ENCODE results near the gene GALNT11.

The GALNT11 gene

GRCh38 chr7:152137476-152138025 is 112.1 kb downstream of the GALNT11 start:
- TF ChIP-seq, protein P1, sequence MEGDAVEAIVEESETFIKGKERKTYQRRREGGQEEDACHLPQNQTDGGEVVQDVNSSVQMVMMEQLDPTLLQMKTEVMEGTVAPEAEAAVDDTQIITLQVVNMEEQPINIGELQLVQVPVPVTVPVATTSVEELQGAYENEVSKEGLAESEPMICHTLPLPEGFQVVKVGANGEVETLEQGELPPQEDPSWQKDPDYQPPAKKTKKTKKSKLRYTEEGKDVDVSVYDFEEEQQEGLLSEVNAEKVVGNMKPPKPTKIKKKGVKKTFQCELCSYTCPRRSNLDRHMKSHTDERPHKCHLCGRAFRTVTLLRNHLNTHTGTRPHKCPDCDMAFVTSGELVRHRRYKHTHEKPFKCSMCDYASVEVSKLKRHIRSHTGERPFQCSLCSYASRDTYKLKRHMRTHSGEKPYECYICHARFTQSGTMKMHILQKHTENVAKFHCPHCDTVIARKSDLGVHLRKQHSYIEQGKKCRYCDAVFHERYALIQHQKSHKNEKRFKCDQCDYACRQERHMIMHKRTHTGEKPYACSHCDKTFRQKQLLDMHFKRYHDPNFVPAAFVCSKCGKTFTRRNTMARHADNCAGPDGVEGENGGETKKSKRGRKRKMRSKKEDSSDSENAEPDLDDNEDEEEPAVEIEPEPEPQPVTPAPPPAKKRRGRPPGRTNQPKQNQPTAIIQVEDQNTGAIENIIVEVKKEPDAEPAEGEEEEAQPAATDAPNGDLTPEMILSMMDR (IDR thresholded peaks at IDR 0.05): no peak

GRCh38 chr7:152140067-152140466 is 114.6 kb downstream of the GALNT11 start:
- TF ChIP-seq, protein P1 (IDR thresholded peaks at IDR 0.05): no peak

- TF ChIP-seq, protein P1 (IDR thresholded peaks at IDR 0.05): no peak
Measured at GRCh38 chr7:152140560-152140959, 115.1 kb downstream of the GALNT11 start.

DNA sequence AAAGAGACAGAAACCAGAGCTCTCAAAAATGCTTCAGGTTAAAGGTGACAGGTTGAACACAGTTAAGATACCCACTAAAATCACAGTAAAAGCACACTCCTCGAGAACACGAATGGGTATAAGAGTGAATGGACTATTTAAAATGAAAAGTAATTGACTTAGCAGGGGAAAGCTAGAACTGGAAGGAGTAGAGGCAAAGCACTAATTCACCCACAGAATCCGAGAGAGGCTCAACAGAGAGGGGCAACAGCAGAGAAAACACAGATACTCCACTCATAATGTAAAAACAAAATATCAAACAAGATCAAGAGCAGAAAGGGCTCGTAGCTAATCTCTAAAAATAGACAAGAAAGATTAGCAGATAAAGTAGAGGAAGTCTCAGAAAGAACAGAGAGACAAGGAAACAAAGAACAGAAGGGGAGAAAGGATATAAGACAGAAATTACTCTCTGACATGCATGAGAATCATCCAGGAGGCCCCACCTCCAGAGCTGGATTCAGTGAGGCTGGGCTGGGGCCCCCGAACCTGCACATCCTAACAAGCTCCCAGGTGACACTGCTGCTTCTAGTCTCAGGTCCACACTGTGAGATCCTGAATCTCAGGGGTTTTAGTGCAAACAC is 117.6 kb downstream of the GALNT11 start:
- TF ChIP-seq, protein P1 (IDR thresholded peaks at IDR 0.05): no peak

GRCh38 chr7:152144557-152145245 is 119.2 kb downstream of the GALNT11 start:
- TF ChIP-seq, protein P1 (IDR thresholded peaks at IDR 0.05): no peak

- TF ChIP-seq, protein P1 (IDR thresholded peaks at IDR 0.05): peak; percentile 85
Measured at GRCh38 chr7:152145853-152146466, 120.5 kb downstream of the GALNT11 start.

DNA sequence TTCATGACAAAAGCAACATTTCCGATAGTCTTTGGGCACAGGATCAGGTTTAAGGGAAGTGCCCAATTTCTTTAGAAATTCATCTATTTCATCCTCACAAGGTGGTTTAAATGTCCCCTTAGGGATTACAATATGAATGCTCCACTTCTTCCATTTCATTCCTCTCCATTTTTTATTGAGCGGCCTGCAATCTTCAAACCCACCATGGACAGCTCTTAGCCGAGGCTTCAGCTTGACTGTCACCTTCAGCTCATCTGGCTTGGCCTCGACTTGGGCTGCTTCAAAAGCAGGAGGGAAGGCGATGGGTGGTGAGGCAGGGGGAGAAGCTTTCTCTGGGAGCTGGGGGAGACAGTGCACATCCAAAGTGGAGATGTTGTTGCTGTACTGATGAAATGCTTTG is 123.2 kb downstream of the GALNT11 start:
- TF ChIP-seq, protein P1 (IDR thresholded peaks at IDR 0.05): no peak

All from LNCAP (cell line).